ENCODE results near the gene JUNB.
"Not testable (repeated sequence)": the region's sequence is repeated elsewhere in the genome, so short reads cannot be mapped to it uniquely, and the experiment has no call there.

The JUNB gene

GRCh38 chr19:12817810-12818209, 26.5 kb downstream of the JUNB start:
- H3K18ac ChIP-seq (ENCODE audit: low read length); H2AK5ac ChIP-seq (ENCODE audit: low read length); DNase-seq; H4K12ac ChIP-seq (ENCODE audit: low read depth, low read length); H4K8ac ChIP-seq (ENCODE audit: low read depth, low read length); H3K9me3 ChIP-seq (ENCODE audit: insufficient read depth, low read depth, low read length); H4K91ac ChIP-seq (ENCODE audit: low read depth, low read length); H2AFZ ChIP-seq (ENCODE audit: insufficient read depth, low read length, poor library complexity); H2BK5ac ChIP-seq (ENCODE audit: low read depth, low read length, poor library complexity); H3K79me1 ChIP-seq (ENCODE audit: low read length); H3K23ac ChIP-seq (ENCODE audit: low read length); H3K4me1 ChIP-seq (ENCODE audit: control insufficient read depth in 1 of 2, insufficient read depth in 2 of 2, low read length in 2 of 2); H2BK12ac ChIP-seq (ENCODE audit: low read length); H3K4me2 ChIP-seq (ENCODE audit: low read length); H3K27ac ChIP-seq (ENCODE audit: low read depth, low read length); H3K27me3 ChIP-seq (ENCODE audit: insufficient read depth, low read length); H3K79me2 ChIP-seq (ENCODE audit: control insufficient read depth, insufficient read depth, low read length, poor library complexity); H3K14ac ChIP-seq (ENCODE audit: low read length); H3K9ac ChIP-seq (ENCODE audit: low read length); H3K4me3 ChIP-seq (ENCODE audit: low read depth, low read length); H2BK120ac ChIP-seq (ENCODE audit: insufficient read depth, low read length, poor library complexity); H3K4ac ChIP-seq (ENCODE audit: low read depth, low read length): not testable (repeated sequence)
- peaks cover 17% of the 10 kb centered on the region in 2 experiments for H3K36me3 ChIP-seq (ENCODE audit: control insufficient read depth in 1 of 2, insufficient read depth in 2 of 2, low read length in 2 of 2)
- WGBS (ENCODE audit: extremely low coverage, insufficient coverage, insufficient read length), result no CpG with 5 or more reads among the region's 11 CpGs

GRCh38 chr19:12821761-12822160, 30.5 kb downstream of the JUNB start:
- H4K8ac ChIP-seq (ENCODE audit: low read depth, low read length), result no peak overlapping the region
- H3K14ac ChIP-seq (ENCODE audit: low read length), result no peak overlapping the region
- H4K91ac ChIP-seq (ENCODE audit: low read depth, low read length), result no peak overlapping the region
- no peaks in the 10 kb centered on the region for H3K79me1 ChIP-seq (ENCODE audit: low read length)
- H3K18ac ChIP-seq (ENCODE audit: low read length), result no peak overlapping the region
- H3K4ac ChIP-seq (ENCODE audit: low read depth, low read length), result no peak overlapping the region
- no peak overlapping the region for H3K23ac ChIP-seq (ENCODE audit: low read length)
- H4K12ac ChIP-seq (ENCODE audit: low read depth, low read length), result no peak overlapping the region
- no peak overlapping the region for H2BK5ac ChIP-seq (ENCODE audit: low read depth, low read length, poor library complexity)
- H2AK5ac ChIP-seq (ENCODE audit: low read length), result no peak overlapping the region
- DNase-seq, result no peak
- no peak overlapping the region for H3K4me3 ChIP-seq (ENCODE audit: low read depth, low read length)
- H3K4me2 ChIP-seq (ENCODE audit: low read length), result no peak overlapping the region
- H3K4me1 ChIP-seq (ENCODE audit: control insufficient read depth in 1 of 2, insufficient read depth in 2 of 2, low read length in 2 of 2), result peaks cover 5% of the 10 kb centered on the region in 2 experiments
- no CpG with 5 or more reads among the region's 2 CpGs for WGBS (ENCODE audit: extremely low coverage, insufficient coverage, insufficient read length)
- no peak overlapping the region for H2BK120ac ChIP-seq (ENCODE audit: insufficient read depth, low read length, poor library complexity)
- no peak overlapping the region for H3K9ac ChIP-seq (ENCODE audit: low read length)
- H2AFZ ChIP-seq (ENCODE audit: insufficient read depth, low read length, poor library complexity), result no peak overlapping the region
- no peaks in the 10 kb centered on the region for H3K9me3 ChIP-seq (ENCODE audit: insufficient read depth, low read depth, low read length)
- no peaks in the 10 kb centered on the region for H3K36me3 ChIP-seq (ENCODE audit: control insufficient read depth in 1 of 2, insufficient read depth in 2 of 2, low read length in 2 of 2)
- no peaks in the 10 kb centered on the region for H3K79me2 ChIP-seq (ENCODE audit: control insufficient read depth, insufficient read depth, low read length, poor library complexity)
- H3K27ac ChIP-seq (ENCODE audit: low read depth, low read length), result no peak overlapping the region
- H3K27me3 ChIP-seq (ENCODE audit: insufficient read depth, low read length), result no peaks in the 10 kb centered on the region
- H2BK12ac ChIP-seq (ENCODE audit: low read length), result no peak overlapping the region

- DNase-seq, result peak; percentile 32 to 42
- no peak overlapping the region for H2BK120ac ChIP-seq (ENCODE audit: insufficient read depth, low read length, poor library complexity)
- H3K79me1 ChIP-seq (ENCODE audit: low read length), result no peaks in the 10 kb centered on the region
- H2BK12ac ChIP-seq (ENCODE audit: low read length), result no peak overlapping the region
- H3K4ac ChIP-seq (ENCODE audit: low read depth, low read length), result no peak overlapping the region
- H3K23ac ChIP-seq (ENCODE audit: low read length), result no peak overlapping the region
- peaks cover 5% of the 10 kb centered on the region in 2 experiments for H3K4me1 ChIP-seq (ENCODE audit: control insufficient read depth in 1 of 2, insufficient read depth in 2 of 2, low read length in 2 of 2)
- H2AK5ac ChIP-seq (ENCODE audit: low read length), result no peak overlapping the region
- whole genome bisulfite sequencing (ENCODE audit: extremely low coverage, insufficient coverage, insufficient read length), result no CpG with 5 or more reads among the region's 46 CpGs
- no peaks in the 10 kb centered on the region for H3K36me3 ChIP-seq (ENCODE audit: control insufficient read depth in 1 of 2, insufficient read depth in 2 of 2, low read length in 2 of 2)
- H4K12ac ChIP-seq (ENCODE audit: low read depth, low read length), result no peak overlapping the region
- H3K27ac ChIP-seq (ENCODE audit: low read depth, low read length), result no peak overlapping the region
- H3K14ac ChIP-seq (ENCODE audit: low read length), result no peak overlapping the region
- H3K9ac ChIP-seq (ENCODE audit: low read length), result no peak overlapping the region
- H2AFZ ChIP-seq (ENCODE audit: insufficient read depth, low read length, poor library complexity), result peak overlapping the region; percentile 71
- H3K27me3 ChIP-seq (ENCODE audit: insufficient read depth, low read length), result no peaks in the 10 kb centered on the region
- H3K4me3 ChIP-seq (ENCODE audit: low read depth, low read length), result no peak overlapping the region
- peak overlapping the region; percentile 55 for H3K4me2 ChIP-seq (ENCODE audit: low read length)
- no peak overlapping the region for H4K91ac ChIP-seq (ENCODE audit: low read depth, low read length)
- H4K8ac ChIP-seq (ENCODE audit: low read depth, low read length), result no peak overlapping the region
- H3K9me3 ChIP-seq (ENCODE audit: insufficient read depth, low read depth, low read length), result no peaks in the 10 kb centered on the region
- H2BK5ac ChIP-seq (ENCODE audit: low read depth, low read length, poor library complexity), result no peak overlapping the region
- no peak overlapping the region for H3K18ac ChIP-seq (ENCODE audit: low read length)
- H3K79me2 ChIP-seq (ENCODE audit: control insufficient read depth, insufficient read depth, low read length, poor library complexity), result no peaks in the 10 kb centered on the region
Observed at GRCh38 chr19:12825254-12826131, 34.2 kb downstream of the JUNB start.

GRCh38 chr19:12828494-12828893, 37.2 kb downstream of the JUNB start:
- H3K36me3 ChIP-seq (ENCODE audit: control insufficient read depth in 1 of 2, insufficient read depth in 2 of 2, low read length in 2 of 2), result no peaks in the 10 kb centered on the region
- H2BK12ac ChIP-seq (ENCODE audit: low read length), result no peak overlapping the region
- H3K79me2 ChIP-seq (ENCODE audit: control insufficient read depth, insufficient read depth, low read length, poor library complexity), result no peaks in the 10 kb centered on the region
- H4K91ac ChIP-seq (ENCODE audit: low read depth, low read length), result no peak overlapping the region
- H3K27ac ChIP-seq (ENCODE audit: low read depth, low read length), result no peak overlapping the region
- no peak overlapping the region for H4K8ac ChIP-seq (ENCODE audit: low read depth, low read length)
- H3K18ac ChIP-seq (ENCODE audit: low read length), result no peak overlapping the region
- no peak overlapping the region for H2BK120ac ChIP-seq (ENCODE audit: insufficient read depth, low read length, poor library complexity)
- H3K9me3 ChIP-seq (ENCODE audit: insufficient read depth, low read depth, low read length), result no peaks in the 10 kb centered on the region
- no peak for DNase-seq
- H3K79me1 ChIP-seq (ENCODE audit: low read length), result no peaks in the 10 kb centered on the region
- no peak overlapping the region for H3K14ac ChIP-seq (ENCODE audit: low read length)
- no CpG with 5 or more reads among the region's 23 CpGs for WGBS (ENCODE audit: extremely low coverage, insufficient coverage, insufficient read length)
- no peak overlapping the region for H3K9ac ChIP-seq (ENCODE audit: low read length)
- H2AK5ac ChIP-seq (ENCODE audit: low read length), result no peak overlapping the region
- H3K4me2 ChIP-seq (ENCODE audit: low read length), result no peak overlapping the region
- H3K27me3 ChIP-seq (ENCODE audit: insufficient read depth, low read length), result no peaks in the 10 kb centered on the region
- H2AFZ ChIP-seq (ENCODE audit: insufficient read depth, low read length, poor library complexity), result no peak overlapping the region
- H4K12ac ChIP-seq (ENCODE audit: low read depth, low read length), result no peak overlapping the region
- no peak overlapping the region for H3K4me3 ChIP-seq (ENCODE audit: low read depth, low read length)
- H3K4ac ChIP-seq (ENCODE audit: low read depth, low read length), result no peak overlapping the region
- H3K23ac ChIP-seq (ENCODE audit: low read length), result no peak overlapping the region
- peaks cover 5% of the 10 kb centered on the region in 2 experiments for H3K4me1 ChIP-seq (ENCODE audit: control insufficient read depth in 1 of 2, insufficient read depth in 2 of 2, low read length in 2 of 2)
- no peak overlapping the region for H2BK5ac ChIP-seq (ENCODE audit: low read depth, low read length, poor library complexity)

All from trophoblast cell (in vitro differentiated cells and primary cell).